Left kidney (tissue), 2 donors: ENCODE data around the gene LCOR. TPM values are rescaled to one million over a fixed set of nuclear protein-coding genes. Genes with fewer than 3 reads are reported as not detected.
"Not testable (repeated sequence)": the region's sequence is repeated elsewhere in the genome, so short reads cannot be mapped to it uniquely, and the experiment has no call there.

Experiments
- DNase-seq: peaks from one replicate; pipeline ENCODE4 v3.0.0-alpha.2; 2013
- polyA plus RNA-seq: library from polyadenylated mRNA; unstranded; fragments of 120-200 nt; gene quantifications from one replicate; pipeline ENCODE4 v1.2.1, GENCODE V29; 2013; ENCODE audit not compliant: insufficient read length

Gene LCOR
- polyA plus RNA-seq, 1 donor = 35.7 TPM

DNA sequence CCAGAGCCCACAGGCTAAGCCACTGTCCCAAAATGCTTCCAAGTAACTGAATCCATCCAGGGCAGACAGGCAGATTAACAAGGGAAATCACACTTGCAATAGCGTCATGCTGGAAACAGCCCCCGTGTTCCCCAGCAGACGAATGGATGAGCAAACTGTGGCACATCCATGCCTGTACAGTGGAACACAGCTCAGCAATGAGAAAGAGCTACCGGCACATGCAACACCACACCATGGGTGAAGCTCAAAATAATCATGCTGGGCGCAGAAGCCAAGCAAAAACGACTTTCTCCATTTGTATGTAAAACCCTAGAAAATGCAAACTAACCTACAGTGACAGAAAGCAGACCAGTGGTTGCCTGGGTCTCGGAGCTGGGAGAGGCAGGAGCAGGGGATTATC is 200.5 kb downstream of the LCOR start:
- DNase-seq = no peak

- not testable (repeated sequence) for DNase-seq
Observed at GRCh38 chr10:97033841-97034240, 201.7 kb downstream of the LCOR start.

DNA sequence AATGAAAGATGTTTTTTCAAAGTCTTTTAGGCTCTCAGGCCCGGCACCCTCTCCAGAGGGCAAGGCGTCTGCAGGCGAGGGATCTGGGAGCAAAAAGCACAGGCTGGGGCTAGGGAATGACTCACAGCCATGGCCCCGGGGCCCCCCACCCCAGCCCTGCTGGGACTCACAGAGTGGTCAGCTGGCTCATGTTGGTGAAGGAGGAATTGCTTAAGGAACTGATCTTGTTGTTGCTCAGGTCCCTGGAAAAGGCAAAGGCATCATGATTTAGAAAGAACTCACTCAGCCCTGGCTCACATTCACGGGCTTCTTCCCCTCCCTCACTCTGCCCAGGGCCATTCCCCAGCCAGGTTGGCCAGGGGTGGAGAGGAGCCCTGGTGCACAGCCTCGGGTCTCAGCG is 202.2 kb downstream of the LCOR start:
- no peak for DNase-seq

- DNase-seq = no peak
Observed at GRCh38 chr10:97034958-97035769, 203.1 kb downstream of the LCOR start.

DNA sequence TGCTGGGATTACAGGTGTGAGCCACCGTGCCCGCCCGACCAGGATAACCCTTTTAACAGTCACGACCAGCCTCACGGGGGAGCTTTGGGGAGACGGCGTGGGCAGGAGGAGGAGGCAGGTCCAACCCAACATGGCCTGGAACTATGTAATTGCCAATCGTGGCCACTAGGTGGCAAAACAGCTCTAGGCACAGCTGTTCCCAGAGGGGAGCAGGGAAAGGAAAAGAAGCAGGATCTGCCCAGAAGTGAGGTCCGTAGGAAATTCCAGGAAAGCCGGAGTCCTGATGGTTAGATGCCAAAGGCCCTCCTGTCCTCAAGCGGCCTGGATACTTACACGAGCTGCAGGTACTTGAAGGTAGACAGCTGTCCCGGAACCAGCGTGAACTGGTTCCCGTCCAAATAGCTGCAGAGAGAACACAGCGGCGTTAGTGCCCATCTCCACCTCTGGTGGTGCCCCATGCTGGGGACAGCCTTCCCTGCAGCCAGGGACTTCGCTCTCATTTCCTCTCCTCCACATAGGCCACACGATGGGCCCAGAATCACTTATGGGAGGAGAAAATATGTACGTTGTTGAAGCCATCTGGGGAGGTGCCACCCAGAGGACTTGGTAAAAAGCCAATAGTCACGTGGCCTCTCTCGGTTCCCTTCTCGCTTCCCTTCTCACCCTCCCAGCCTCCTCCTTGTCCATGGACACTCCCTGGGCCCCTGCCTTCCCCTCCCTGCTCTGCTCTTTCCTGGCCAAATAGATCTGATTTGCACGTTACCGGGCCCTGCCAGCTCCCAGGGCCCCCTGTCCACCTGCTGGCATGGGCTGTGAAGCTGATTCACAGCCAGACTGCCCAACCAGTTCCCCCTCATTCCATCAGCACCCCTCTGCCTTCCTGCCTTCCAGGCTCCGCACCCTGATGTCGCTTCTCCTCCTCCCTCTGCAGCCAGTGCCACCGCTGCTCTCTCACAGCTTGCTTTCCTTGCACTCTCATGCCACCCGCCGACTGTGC is 205.6 kb downstream of the LCOR start:
- DNase-seq = peak; percentile 79

GRCh38 chr10:97038688-97039087 is 206.6 kb downstream of the LCOR start:
- no peak for DNase-seq

GRCh38 chr10:97039538-97040247 is 207.6 kb downstream of the LCOR start:
- DNase-seq = no peak

GRCh38 chr10:97040248-97040584 is 208.1 kb downstream of the LCOR start:
- no peak for DNase-seq

- DNase-seq = no peak
Observed at GRCh38 chr10:97040706-97041105, 208.6 kb downstream of the LCOR start.

DNA sequence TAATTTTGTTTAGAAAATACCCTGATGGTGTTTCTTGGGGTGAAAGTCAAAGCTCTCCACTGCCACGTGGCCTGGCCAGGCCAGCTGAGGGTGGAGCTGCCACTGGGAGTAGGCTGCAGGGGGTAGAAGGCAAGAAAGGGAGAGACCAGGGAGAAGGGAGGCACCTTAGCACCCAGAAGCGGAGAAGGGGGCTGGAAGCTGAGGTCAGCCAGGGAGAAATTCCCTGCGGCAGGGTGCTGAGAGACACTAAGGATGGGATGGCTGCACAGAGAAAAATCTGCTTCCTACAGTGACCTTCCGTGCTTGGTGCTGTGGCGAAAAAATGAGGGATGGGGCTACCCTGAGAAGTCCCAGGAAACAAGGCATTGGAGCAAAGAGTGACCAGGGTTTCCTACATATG is 210.0 kb downstream of the LCOR start:
- DNase-seq = no peak

- DNase-seq = no peak
Observed at GRCh38 chr10:97042716-97043562, 210.8 kb downstream of the LCOR start.

GRCh38 chr10:97043563-97043855 is 211.4 kb downstream of the LCOR start:
- DNase-seq = no peak

Other genes starting within 250 kb of the LCOR start
- 221 TPM for gene TM9SF3, start 245.3 kb upstream of the LCOR start, polyA plus RNA-seq
- 4.5 TPM for gene PIK3AP1, start 111.8 kb upstream of the LCOR start, polyA plus RNA-seq